Keratinocyte (primary cell): ENCODE measurements around the gene LRRC2. TPM values are rescaled to one million over a fixed set of nuclear protein-coding genes. Genes with fewer than 3 reads are reported as not detected.

Experiments
- DNase-seq: peaks from one replicate; pipeline ENCODE4 v3.0.0-alpha.2; 2011; ENCODE audit warnings: low read depth, missing footprints, low spot score
- FAIRE-seq: peaks from 2 replicates; lab custom pipeline; 2011; peaks lifted over from hg19 to GRCh38; lab: Jason Lieb, UNC
- H2AFZ ChIP-seq: 2 replicates; pipeline ENCODE4 v1.6.0; 2012; ENCODE audit warnings: low read length, control low read depth, inconsistent platforms; ENCODE audit not compliant: control insufficient read depth
- H3K27ac ChIP-seq: 2 replicates; pipeline ENCODE4 v1.5.1; 2011; ENCODE audit warnings: low read length; ENCODE audit not compliant: control insufficient read depth, insufficient read depth
- H3K27me3 ChIP-seq: 3 replicates; pipeline ENCODE4 v1.6.0; 2011; ENCODE audit warnings: low read length; ENCODE audit not compliant: control insufficient read depth, insufficient read depth; ENCODE audit errors: extremely low read depth
- H3K36me3 ChIP-seq, 2 experiments: 2 replicates in 1 of 2; 3 replicates in 1 of 2; pipeline ENCODE4 v1.5.1; 2011; ENCODE audit warnings: low read length in 2 of 2, mild to moderate bottlenecking in 1 of 2; ENCODE audit not compliant: control insufficient read depth in 2 of 2, insufficient read depth in 2 of 2; ENCODE audit errors: extremely low read depth in 1 of 2
- H3K4me1 ChIP-seq: 3 replicates; pipeline ENCODE4 v1.5.1; 2011; ENCODE audit warnings: low read length; ENCODE audit not compliant: control insufficient read depth, insufficient read depth; ENCODE audit errors: extremely low read depth
- H3K4me2 ChIP-seq: 3 replicates; pipeline ENCODE4 v1.6.0; 2011; ENCODE audit warnings: low read depth, low read length; ENCODE audit not compliant: control insufficient read depth, insufficient read depth; ENCODE audit errors: extremely low read depth
- H3K4me3 ChIP-seq, 3 experiments: fragments of 200-600 bp in 1 of 3; sonication (generic) in 1 of 3; 2 replicates in 2 of 3; 3 replicates in 1 of 3; pipeline ENCODE4 v1.5.1; 2011 to 2016; ENCODE audit warnings: low read length in 3 of 3, mild to moderate bottlenecking in 3 of 3, control low read depth in 2 of 3, inconsistent platforms in 1 of 3, low read depth in 1 of 3, mixed read lengths in 1 of 3, mixed run types in 1 of 3, moderate library complexity in 1 of 3; ENCODE audit not compliant: control insufficient read depth in 2 of 3, insufficient read depth in 2 of 3; ENCODE audit errors: extremely low read depth in 1 of 3
- H3K79me2 ChIP-seq: 2 replicates; pipeline ENCODE4 v1.6.0; 2012; ENCODE audit warnings: low read length; ENCODE audit not compliant: control insufficient read depth, insufficient read depth
- H3K9ac ChIP-seq: 3 replicates; pipeline ENCODE4 v1.6.0; 2011; ENCODE audit warnings: low read length; ENCODE audit not compliant: control insufficient read depth, insufficient read depth; ENCODE audit errors: extremely low read depth
- H3K9me1 ChIP-seq: 3 replicates; pipeline ENCODE4 v1.6.0; 2011; ENCODE audit warnings: low read length; ENCODE audit not compliant: control insufficient read depth, insufficient read depth; ENCODE audit errors: extremely low read depth
- H3K9me3 ChIP-seq: 2 replicates; pipeline ENCODE4 v1.5.1; 2012; ENCODE audit warnings: low read depth, low read length; ENCODE audit not compliant: control insufficient read depth
- H4K20me1 ChIP-seq: 3 replicates; pipeline ENCODE4 v1.6.0; 2011; ENCODE audit warnings: low read length; ENCODE audit not compliant: control insufficient read depth, insufficient read depth; ENCODE audit errors: extremely low read depth
- CTCF ChIP-seq, 3 experiments: IDR thresholded peaks in 1 of 3; conservative IDR thresholded peaks in 1 of 3; optimal IDR thresholded peaks in 1 of 3; 2 replicates in 2 of 3; 3 replicates in 1 of 3; pipeline versions ENCODE3 to v1.5.1; 2011; ENCODE audit warnings: low read length in 3 of 3, mild to moderate bottlenecking in 3 of 3, moderate library complexity in 2 of 3, control low read depth in 1 of 3, inconsistent platforms in 1 of 3; ENCODE audit not compliant: insufficient read depth in 2 of 3; ENCODE audit errors: extremely low read depth in 1 of 3
- EZH2 ChIP-seq: IDR thresholded peaks from one replicate; pipeline ENCODE4 v1.6.1; 2012; ENCODE audit warnings: inconsistent platforms, mild to moderate bottlenecking, low read length, moderate library complexity
- dilution Hi-C: fragments of 300-500 bp; cut with MboI; formaldehyde crosslinking; loops from one replicate; pipeline ENCODE4 v1.7.0; 2020; ENCODE audit warnings: low sequenced_read_pairs; ENCODE audit not compliant: extremely low pct_ligation_motif_present
- polyA plus RNA-seq, 5 experiments: library from polyadenylated mRNA; depleted of rRNA in 3 of 5; stranded (reverse) in 3 of 5; stranded (forward) in 1 of 5; unstranded in 1 of 5; fragments of >200 nt; gene quantifications; 1 replicate in 1 of 5; 2 replicates in 3 of 5; 3 replicates in 1 of 5; pipeline versions ENCODE4 v1.2.1 to v1.2.3, GENCODE V29; 2011 to 2012; ENCODE audit warnings: missing spikeins in 2 of 5, low read depth in 1 of 5, low replicate concordance in 1 of 5

Gene LRRC2
- polyA plus RNA-seq, 1 donor (not counting 4 experiments of a cell fraction or from before 2014, with no cell fraction given), result 0.51 TPM

DNA sequence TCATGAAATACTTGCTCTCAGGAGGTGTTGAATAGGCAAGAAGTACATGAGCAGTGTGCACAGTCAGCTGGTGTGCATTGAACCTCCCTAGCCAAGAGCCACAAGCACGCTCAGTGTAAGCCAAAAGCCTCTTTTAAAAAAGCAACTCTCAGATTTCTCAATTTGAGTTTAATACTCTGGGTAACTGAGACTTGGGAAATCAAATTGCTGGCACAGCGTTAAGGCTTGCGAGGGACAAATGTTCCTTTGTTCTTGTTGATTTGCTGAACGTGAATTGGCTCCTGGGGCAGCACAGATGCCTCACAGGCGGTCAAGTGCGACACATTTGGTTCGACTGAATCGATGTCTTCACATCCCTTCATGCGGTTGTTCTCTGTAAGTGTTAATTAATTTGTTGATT, 46.2 kb upstream of the LRRC2 start, which contains the start of gene FAM240A:
Gene FAM240A, plus strand, starts transcription at position 202 of the 400 bp plus-strand sequence. Its CDS starts 159 bp downstream, at position 361.
- Histone ChIP-seq H3K4me3 (no peak within 1 kb of the TSS), H3K36me3 (no peaks in the 10 kb centered on the region), H2AFZ (no peak within 1 kb of the TSS), H3K9me1 (no peaks in the 10 kb centered on the region), H3K27ac (no peak within 1 kb of the TSS), H3K4me1 (peaks cover 6% of the 10 kb centered on the region), H3K9me3 (no peaks in the 10 kb centered on the region), H3K79me2 (no peaks in the 10 kb centered on the region), H4K20me1 (no peaks in the 10 kb centered on the region), H3K9ac (no peak within 1 kb of the TSS), H3K4me2 (no peak within 1 kb of the TSS), H3K27me3 (peaks cover 14% of the 10 kb centered on the region)
- TF ChIP-seq CTCF (optimal IDR thresholded peaks at IDR 0.05 in 1 of 3, IDR thresholded peaks at IDR 0.05 in 1 of 3, conservative IDR thresholded peaks at IDR 0.05 in 1 of 3; ENCODE audit: extremely low read depth in 1 of 3, insufficient read depth in 2 of 3, low read length in 3 of 3) (no peak), EZH2 (no peak)
- dilution Hi-C loops, result no loop called here
- DNase-seq (no peak), FAIRE-seq (no peak)

GRCh38 chr3:46609944-46610722, 44.0 kb upstream of the LRRC2 start:
- no peaks in the 10 kb centered on the region for H3K79me2 ChIP-seq
- no peak overlapping the region for H3K9ac ChIP-seq
- no peak for TF ChIP-seq CTCF (optimal IDR thresholded peaks at IDR 0.05 in 1 of 3, IDR thresholded peaks at IDR 0.05 in 1 of 3, conservative IDR thresholded peaks at IDR 0.05 in 1 of 3; ENCODE audit: extremely low read depth in 1 of 3, insufficient read depth in 2 of 3, low read length in 3 of 3)
- TF ChIP-seq EZH2, result no peak
- peaks cover 10% of the 10 kb centered on the region for H3K27me3 ChIP-seq
- H4K20me1 ChIP-seq, result no peaks in the 10 kb centered on the region
- H3K9me3 ChIP-seq, result no peaks in the 10 kb centered on the region
- H3K4me1 ChIP-seq, result peaks cover 6% of the 10 kb centered on the region
- dilution Hi-C loops, result no loop called here
- H3K9me1 ChIP-seq, result no peaks in the 10 kb centered on the region
- no peak overlapping the region for H3K27ac ChIP-seq
- no peaks in the 10 kb centered on the region for H3K36me3 ChIP-seq
- no peak overlapping the region for H2AFZ ChIP-seq
- H3K4me2 ChIP-seq, result no peak overlapping the region
- no peak for DNase-seq
- no peak for FAIRE-seq
- H3K4me3 ChIP-seq, result no peak overlapping the region
